NCI-H526 treated with DMSO at 0.1 percent for 48 hours (cell line): Measurements from ENCODE around the gene MMP24.

Source experiments
- DNase-seq: peaks from one replicate; lab custom pipeline; 2025; lab: John Stamatoyannopoulos, UW

MMP24 gene

GRCh38 chr20:35293303-35294292 is 67.1 kb downstream of the MMP24 start:
- no peak for DNase-seq

- no peak for DNase-seq
These were observed 67.8 kb downstream of the MMP24 start for GRCh38 chr20:35294293-35294685.

- no peak for DNase-seq
These were observed 68.6 kb downstream of the MMP24 start for GRCh38 chr20:35295058-35295457.

GRCh38 chr20:35295674-35296073 is 69.2 kb downstream of the MMP24 start:
- DNase-seq = no peak

GRCh38 chr20:35296101-35296554 is 69.6 kb downstream of the MMP24 start:
- no peak for DNase-seq

- no peak for DNase-seq
These were observed 70.7 kb downstream of the MMP24 start for GRCh38 chr20:35297155-35297554.

- no peak for DNase-seq
These were observed 71.2 kb downstream of the MMP24 start for GRCh38 chr20:35297740-35298139.

- DNase-seq = no peak
These were observed 71.8 kb downstream of the MMP24 start for GRCh38 chr20:35298264-35298663.

- DNase-seq = no peak
These were observed 73.3 kb downstream of the MMP24 start for GRCh38 chr20:35299780-35300179.

- DNase-seq = no peak
These were observed 74.2 kb downstream of the MMP24 start for GRCh38 chr20:35300469-35301262.

- DNase-seq = no peak
These were observed 74.9 kb downstream of the MMP24 start for GRCh38 chr20:35301426-35301825.

GRCh38 chr20:35302421-35303335 is 76.2 kb downstream of the MMP24 start:
- no peak for DNase-seq

GRCh38 chr20:35303382-35303734 is 76.9 kb downstream of the MMP24 start:
- no peak for DNase-seq

- peak; percentile 81 for DNase-seq
These were observed 77.4 kb downstream of the MMP24 start for GRCh38 chr20:35303735-35304491.

GRCh38 chr20:35304956-35305355 is 78.5 kb downstream of the MMP24 start:
- no peak for DNase-seq

GRCh38 chr20:35305682-35306556 is 79.4 kb downstream of the MMP24 start:
- DNase-seq = no peak

- peak; percentile 22 for DNase-seq
These were observed 80.5 kb downstream of the MMP24 start for GRCh38 chr20:35306931-35307517.

- DNase-seq = no peak
These were observed 81.5 kb downstream of the MMP24 start for GRCh38 chr20:35307666-35308653.
